Liver (tissue), 3 donors: Measurements from ENCODE around the gene ZNF18.

Source experiments
- CTCF ChIP-seq: fragments of 150-350 bp; IDR thresholded peaks from 2 replicates; pipeline ENCODE4 v1.5.1; 2017; ENCODE audit warnings: improper control_type of control experiment, low read depth, low read length; ENCODE audit not compliant: missing input control
- EGR1 ChIP-seq, 2 donors: IDR thresholded peaks; 2 replicates each; pipeline ENCODE4 v1.6.1; 2016 to 2018; ENCODE audit warnings: antibody characterized with exemption in 2 of 2, low read depth in 2 of 2
- GABPA ChIP-seq, 2 donors: IDR thresholded peaks in 1 of 2; conservative IDR thresholded peaks in 1 of 2; 2 replicates each; pipeline ENCODE4 v1.6.1; 2016; ENCODE audit warnings: antibody characterized with exemption in 2 of 2, mild to moderate bottlenecking in 1 of 2, moderate library complexity in 1 of 2
- RAD21 ChIP-seq, 2 donors: IDR thresholded peaks; 2 replicates each; pipeline ENCODE4 v1.6.1; 2016; ENCODE audit warnings: antibody characterized with exemption in 2 of 2, mild to moderate bottlenecking in 2 of 2
- REST ChIP-seq: IDR thresholded peaks from 2 replicates; pipeline ENCODE4 v1.6.1; 2016; ENCODE audit warnings: antibody characterized with exemption, mild to moderate bottlenecking
- RXRA ChIP-seq, 2 donors: IDR thresholded peaks; 2 replicates each; pipeline ENCODE4 v1.6.1; 2017 to 2018; ENCODE audit warnings: antibody characterized with exemption in 2 of 2, mild to moderate bottlenecking in 1 of 2
- TAF1 ChIP-seq: conservative IDR thresholded peaks from 2 replicates; pipeline ENCODE4 v1.6.1; 2016; ENCODE audit warnings: antibody characterized with exemption, mild to moderate bottlenecking
- TF ChIP-seq, protein P1 (sequence below): IDR thresholded peaks from 2 replicates; pipeline ENCODE4 v1.6.1; 2016; ENCODE audit warnings: antibody characterized with exemption
- donor health status: healthy.
- donor health status: healthy.

- TF ChIP-seq REST = no peak
- TF ChIP-seq, protein P1, sequence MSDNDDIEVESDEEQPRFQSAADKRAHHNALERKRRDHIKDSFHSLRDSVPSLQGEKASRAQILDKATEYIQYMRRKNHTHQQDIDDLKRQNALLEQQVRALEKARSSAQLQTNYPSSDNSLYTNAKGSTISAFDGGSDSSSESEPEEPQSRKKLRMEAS = no peak
- no peak for TF ChIP-seq EGR1 (IDR thresholded peaks at IDR 0.05; ENCODE audit: low read depth in 2 of 2)
- no peak for TF ChIP-seq CTCF
- TF ChIP-seq GABPA (IDR thresholded peaks at IDR 0.05 in 1 of 2, conservative IDR thresholded peaks at IDR 0.05 in 1 of 2) = no peak
- TF ChIP-seq TAF1 = no peak
- no peak for TF ChIP-seq RXRA (IDR thresholded peaks at IDR 0.05)
- TF ChIP-seq RAD21 (IDR thresholded peaks at IDR 0.05) = no peak
Observed at GRCh38 chr17:12046786-12047185, 49.5 kb upstream of the ZNF18 start.
